PC-3 (cell line): ENCODE measurements around the gene TNFRSF18. TPM values are rescaled to one million over a fixed set of nuclear protein-coding genes. Genes with fewer than 3 reads are reported as not detected.

Experiments used
- ATAC-seq: fragments of 200-7000 bp; cut with Tn5 transposase; 2 replicates; pipeline ENCODE4 v1.9.1; 2020; ENCODE audit warnings: mild to moderate bottlenecking, moderate library complexity
- BruUV-seq: library from RNA; stranded (reverse); fragments of 400-500 nt; replicated peaks from 2 replicates; lab custom pipeline; 2021; lab: Mats Ljungman, UMichigan
- CTCF ChIA-PET: fragments of 300-600 bp; sonication (Branson Sonifier 250); formaldehyde crosslinking; loops from one replicate; lab custom pipeline; 2022; ENCODE audit warnings: antibody characterized with exemption; lab: Charles Lee
- POLR2A ChIA-PET: fragments of 300-600 bp; sonication (Branson Sonifier 250); formaldehyde crosslinking; loops from one replicate; lab custom pipeline; 2022; ENCODE audit warnings: antibody characterized with exemption; ENCODE audit not compliant: unreplicated experiment; lab: Charles Lee
- DNase-seq: peaks from one replicate; pipeline ENCODE4 v3.0.0-alpha.2; 2015
- H2AFZ ChIP-seq: fragments of 300-600 bp; sonication (generic); 2 replicates; pipeline ENCODE4 v1.6.0; 2016; ENCODE audit warnings: antibody characterized with exemption, low read length
- H3F3A ChIP-seq: fragments of 300-600 bp; sonication (generic); one replicate; pipeline ENCODE4 v1.6.0; 2017; ENCODE audit warnings: antibody characterized with exemption, low read length, control low read depth, mild to moderate bottlenecking; ENCODE audit not compliant: unreplicated experiment
- H3K27ac ChIP-seq: fragments of 300-600 bp; sonication (generic); 2 replicates; pipeline ENCODE4 v1.5.1; 2016; ENCODE audit warnings: mild to moderate bottlenecking, low read length
- H3K27me3 ChIP-seq: fragments of 300-600 bp; sonication (generic); 2 replicates; pipeline ENCODE4 v1.6.1; 2016; ENCODE audit warnings: low read length, mixed read lengths
- H3K36me3 ChIP-seq: fragments of 300-600 bp; sonication (generic); 2 replicates; pipeline ENCODE4 v1.6.1; 2016; ENCODE audit warnings: low read depth, mixed run types, low read length, mixed read lengths
- H3K4me1 ChIP-seq: fragments of 300-600 bp; sonication (generic); 2 replicates; pipeline ENCODE4 v1.5.1; 2016; ENCODE audit warnings: low read length; ENCODE audit not compliant: insufficient read depth
- H3K4me2 ChIP-seq: fragments of 300-600 bp; sonication (generic); 2 replicates; pipeline ENCODE4 v1.6.0; 2016; ENCODE audit warnings: low read length
- H3K4me3 ChIP-seq: fragments of 300-600 bp; sonication (generic); 2 replicates; pipeline ENCODE4 v1.5.1; 2016; ENCODE audit warnings: mild to moderate bottlenecking, low read length, mixed read lengths
- H3K79me2 ChIP-seq: fragments of 300-600 bp; sonication (generic); 2 replicates; pipeline ENCODE4 v1.6.1; 2017; ENCODE audit warnings: low read length, mixed read lengths
- H3K9ac ChIP-seq: fragments of 300-600 bp; sonication (generic); 2 replicates; pipeline ENCODE4 v1.6.0; 2016; ENCODE audit warnings: mild to moderate bottlenecking, low read length
- H3K9me2 ChIP-seq: fragments of 300-600 bp; sonication (generic); replicated peaks from 2 replicates; pipeline ENCODE4 v1.6.1; 2016; ENCODE audit warnings: mixed run types, low read length, mixed read lengths
- H3K9me3 ChIP-seq: fragments of 300-600 bp; sonication (generic); 2 replicates; pipeline ENCODE4 v1.6.1; 2016; ENCODE audit warnings: low read length, mixed read lengths
- H4K20me1 ChIP-seq: fragments of 300-600 bp; sonication (generic); 2 replicates; pipeline ENCODE4 v1.6.1; 2016; ENCODE audit warnings: low read length, mixed read lengths
- CTCF ChIP-seq: fragments of 300-600 bp; sonication (generic); conservative IDR thresholded peaks from 2 replicates; pipeline ENCODE4 v1.5.1; 2017; ENCODE audit warnings: antibody characterized with exemption, low read depth, mild to moderate bottlenecking, low read length
- EZH2 ChIP-seq: fragments of 300-600 bp; sonication (generic); IDR thresholded peaks from one replicate; pipeline ENCODE4 v1.6.1; 2017; ENCODE audit warnings: antibody characterized with exemption, mild to moderate bottlenecking, low read length; ENCODE audit not compliant: unreplicated experiment
- EZH2phosphoT487 ChIP-seq: fragments of 300-600 bp; sonication (generic); IDR thresholded peaks from 2 replicates; pipeline ENCODE4 v1.6.1; 2018; ENCODE audit warnings: mild to moderate bottlenecking, antibody characterized with exemption, low read length, borderline replicate concordance
- intact Hi-C: fragments of 100-400 bp; cut with micrococcal nuclease; formaldehyde crosslinking; loops from 2 replicates; pipeline ENCODE4 v1.9.0; 2023
- total RNA-seq: library from RNA; depleted of rRNA; stranded (reverse); fragments of >200 nt; gene quantifications from 2 replicates; pipeline ENCODE4 v1.2.3, GENCODE V29; 2014

The TNFRSF18 gene
- total RNA-seq, 1 experiment from 2014 or later: 87.2 TPM

- BruUV-seq: TSS peak; percentile 87
Observed at GRCh38 chr1:1230656-1231399, 24.4 kb upstream of the TNFRSF18 start.

GRCh38 chr1:1229770-1230169 lies 23.4 kb upstream of the TNFRSF18 start:
- ChIA-PET POLR2A (no interaction called here), CTCF (no interaction called here)
- Histone ChIP-seq H3K9me2 (no peaks in the 10 kb centered on the region), H3K9me3 (no peaks in the 10 kb centered on the region), H2AFZ (no peak overlapping the region), H3K4me3 (peak overlapping the region; percentile 81; the same call in 1 of the 2 replicates), H3K79me2 (peaks cover 92% of the 10 kb centered on the region), H3K36me3 (peaks cover 33% of the 10 kb centered on the region), H3K4me2 (peak overlapping the region; percentile 84), H3F3A (no peaks in the 10 kb centered on the region), H3K4me1 (peaks cover 28% of the 10 kb centered on the region), H3K27me3 (no peaks in the 10 kb centered on the region), H4K20me1 (peaks cover 18% of the 10 kb centered on the region), H3K27ac (no peak overlapping the region), H3K9ac (no peak overlapping the region)
- no TSS peak for BruUV-seq
- DNase-seq: no peak
- intact Hi-C loops: loop anchor here (1.0 to 2.0 kb wide), 2 partner anchors 65 to 107 kb away; no protein-coding TSS in a partner anchor
- TF ChIP-seq EZH2: no peak
- TF ChIP-seq CTCF: no peak
- no peak for TF ChIP-seq EZH2phosphoT487
- no peak for ATAC-seq

More at GRCh38 chr1:1230656-1231399, 24.4 kb upstream of the TNFRSF18 start:
- peak overlapping the region; percentile 81 for H3K4me3 ChIP-seq
- TF ChIP-seq EZH2phosphoT487 (no peak), EZH2 (no peak), CTCF (peak; percentile 55)
- ChIA-PET CTCF (interaction anchor here (0.5 to 2.3 kb wide), 6 partner anchors 34 to 217 kb away, joined by 3 to 17 read pairs (median 4); no protein-coding TSS in a partner anchor), POLR2A (no interaction called here)
- H3K27ac ChIP-seq: peak overlapping the region; percentile 47
- H3K27me3 ChIP-seq: no peaks in the 10 kb centered on the region
- H3K4me1 ChIP-seq: peaks cover 28% of the 10 kb centered on the region
- no peaks in the 10 kb centered on the region for H3K9me3 ChIP-seq
- no peaks in the 10 kb centered on the region for H3K9me2 ChIP-seq
- peak overlapping the region; percentile 84 for H3K4me2 ChIP-seq
- intact Hi-C loops: loop anchor here (1.0 to 2.0 kb wide), 2 partner anchors 66 to 109 kb away; no protein-coding TSS in a partner anchor
- H4K20me1 ChIP-seq: peaks cover 18% of the 10 kb centered on the region
- H3K9ac ChIP-seq: peak overlapping the region; percentile 95
- peaks cover 92% of the 10 kb centered on the region for H3K79me2 ChIP-seq
- DNase-seq: peak; percentile 81
- peaks cover 25% of the 10 kb centered on the region for H3K36me3 ChIP-seq
- peak overlapping the region; percentile 50 for H2AFZ ChIP-seq
- ATAC-seq: peak; percentile 23
- no peaks in the 10 kb centered on the region for H3F3A ChIP-seq
